Inferior parietal cortex (tissue), 1 donor: Measurements from ENCODE around the gene RPS6KA2.
"Not testable (repeated sequence)": the region's sequence is repeated elsewhere in the genome, so short reads cannot be mapped to it uniquely, and the experiment has no call there.

ENCODE experiments used
- DNase-seq: peaks from one replicate; pipeline ENCODE4 v3.0.0-alpha.2; 2016; ENCODE audit errors: extremely low spot score

RPS6KA2 gene

DNA sequence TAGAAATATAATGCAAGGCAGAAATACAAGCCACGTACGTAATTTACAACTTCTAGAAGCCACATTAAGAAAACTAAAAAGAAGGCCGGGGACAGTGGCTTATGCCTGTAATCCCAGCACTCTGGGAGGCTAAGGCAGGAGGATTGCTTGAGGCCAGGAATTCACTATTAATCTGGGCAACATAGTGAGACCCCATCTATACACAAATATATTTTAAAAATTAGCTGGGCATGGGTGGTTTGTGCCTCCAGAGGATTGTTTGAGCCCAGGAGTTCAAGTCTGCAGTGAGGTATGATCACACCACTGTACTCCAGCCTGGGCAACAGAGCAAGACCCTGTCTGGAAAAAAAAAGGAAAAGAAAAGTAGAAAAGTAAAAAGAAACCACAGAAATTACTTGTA is 256.6 kb downstream of the RPS6KA2 start:
- DNase-seq, result no peak

DNA sequence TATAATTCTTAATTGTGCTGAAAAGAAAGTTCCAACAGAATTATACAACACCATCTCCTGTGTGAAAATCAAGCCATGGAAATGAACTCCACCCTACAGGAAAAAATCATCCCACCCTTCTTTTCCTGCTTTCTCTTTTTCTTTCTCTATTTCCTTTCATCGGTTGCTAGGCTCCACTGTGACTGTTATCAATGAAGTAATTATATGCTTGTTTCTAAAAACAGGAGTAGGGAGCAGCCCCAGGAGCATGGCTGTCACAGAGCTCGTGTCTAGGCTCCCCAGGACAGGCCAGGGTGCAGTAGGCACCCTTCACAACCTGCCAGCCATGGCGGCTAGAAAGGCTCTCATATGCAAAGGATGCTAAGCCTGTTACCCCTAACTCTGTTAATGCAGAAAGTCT is 257.3 kb downstream of the RPS6KA2 start:
- DNase-seq, result no peak

DNA sequence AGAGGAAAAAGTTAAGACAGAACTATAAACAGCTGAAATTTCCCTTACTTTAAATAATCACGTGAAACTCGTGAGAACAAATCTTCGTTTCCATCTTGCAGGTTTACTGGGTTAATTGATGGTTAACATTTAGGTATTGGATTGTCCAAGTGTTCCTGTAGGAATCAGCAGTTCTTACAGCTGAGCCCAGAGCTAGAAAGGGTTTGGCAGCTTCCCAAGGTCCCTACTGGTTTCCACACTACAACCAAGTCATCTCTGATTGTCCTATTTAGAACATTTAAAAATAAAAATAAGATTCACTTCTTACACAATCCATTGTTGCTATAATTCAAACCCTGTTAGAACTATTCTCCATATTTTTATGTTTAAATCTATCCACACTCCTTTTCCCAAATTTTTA is 260.1 kb downstream of the RPS6KA2 start:
- no peak for DNase-seq

DNA sequence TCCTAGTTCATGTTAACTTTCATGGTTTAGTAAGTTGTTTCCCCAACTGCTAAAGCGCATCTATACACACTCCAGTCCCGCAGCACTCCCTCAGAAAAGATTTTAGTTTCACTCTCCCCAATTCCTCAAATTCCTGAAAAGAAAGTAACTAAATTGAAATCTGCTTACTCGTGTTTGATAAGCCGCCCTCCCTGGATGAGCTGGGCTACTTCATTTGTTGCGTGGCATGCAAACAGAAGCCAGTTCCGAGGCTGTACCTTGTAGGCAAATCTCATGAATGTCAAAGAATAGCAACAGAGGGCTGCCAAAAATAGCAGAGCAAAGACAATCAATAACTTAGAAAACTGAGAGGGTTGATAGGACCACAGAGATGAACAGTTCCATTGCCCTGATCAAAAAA is 261.2 kb downstream of the RPS6KA2 start:
- DNase-seq, result no peak

DNA sequence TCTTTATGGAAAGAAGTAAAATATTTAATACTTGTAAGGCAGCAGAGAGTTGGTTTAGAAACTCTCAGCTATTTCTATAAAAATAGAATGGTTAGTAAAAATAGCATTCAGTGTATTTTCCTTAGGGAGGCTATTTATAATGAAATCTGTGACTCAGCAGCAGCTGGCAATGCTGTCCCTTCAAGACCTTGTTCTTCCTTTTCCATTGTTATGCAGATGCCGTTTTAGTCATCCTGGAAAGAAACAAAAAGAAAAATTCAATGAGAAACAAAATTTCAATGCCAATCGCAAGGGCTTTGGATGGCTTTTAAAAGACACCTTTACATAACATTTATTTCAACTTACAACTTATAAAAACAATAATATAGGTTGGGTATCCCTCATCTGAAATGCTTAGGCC is 261.8 kb downstream of the RPS6KA2 start:
- peak; percentile 51 for DNase-seq

DNA sequence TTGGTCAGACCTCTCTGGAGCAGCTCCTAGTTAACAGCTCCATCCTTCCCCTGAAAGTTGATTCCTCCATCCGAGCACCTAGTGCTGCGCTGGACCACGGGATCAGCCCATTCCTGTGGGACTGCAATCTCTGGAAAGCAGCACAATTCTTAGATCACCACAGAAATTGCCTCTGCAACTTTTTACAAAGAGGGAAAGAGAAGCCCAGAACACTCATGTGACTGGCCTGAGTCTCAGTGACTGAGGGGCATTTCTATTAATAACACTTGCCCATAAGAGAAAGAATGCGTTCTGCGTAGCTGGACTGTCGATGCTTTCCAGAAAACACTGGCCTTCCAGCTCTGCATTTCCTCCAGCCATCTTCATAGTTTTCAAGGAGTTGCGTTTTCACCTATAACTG is 262.6 kb downstream of the RPS6KA2 start:
- no peak for DNase-seq

DNA sequence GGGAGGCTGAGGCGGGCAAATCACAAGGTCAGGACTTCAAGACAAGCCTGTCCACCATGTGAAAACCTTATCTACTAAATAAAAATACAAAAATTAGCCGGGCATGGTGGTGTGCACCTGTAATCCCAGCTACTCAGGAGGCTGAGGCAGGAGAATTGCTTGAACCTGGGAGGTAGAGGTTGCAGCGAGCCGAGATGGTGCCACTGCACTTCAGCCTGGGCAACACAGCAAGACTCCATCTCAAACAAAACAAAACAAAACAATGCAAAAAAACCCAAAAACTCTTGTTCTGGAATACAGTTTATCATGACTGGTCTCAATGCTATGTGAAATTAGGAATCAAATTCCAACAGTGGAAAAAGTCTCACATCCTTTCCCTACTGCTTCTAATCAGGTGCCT is 264.6 kb downstream of the RPS6KA2 start:
- DNase-seq, result not testable (repeated sequence)

DNA sequence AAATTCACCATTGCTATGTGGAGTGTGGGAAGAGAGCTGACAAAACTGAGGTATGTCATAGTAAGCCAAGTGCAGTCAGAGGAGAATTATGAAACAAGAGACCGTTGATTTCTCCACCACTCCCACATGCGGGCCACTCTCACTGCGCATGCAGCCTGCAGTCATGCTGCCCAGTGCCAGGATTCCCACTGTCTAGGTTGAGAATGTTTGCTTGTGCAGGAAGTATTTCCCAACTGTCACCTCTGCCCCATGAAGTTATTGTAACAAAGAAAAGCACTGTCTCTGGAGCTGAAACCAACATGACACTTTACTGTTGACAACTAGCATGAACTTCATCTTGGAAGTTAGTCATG is 266.0 kb downstream of the RPS6KA2 start:
- no peak for DNase-seq

DNA sequence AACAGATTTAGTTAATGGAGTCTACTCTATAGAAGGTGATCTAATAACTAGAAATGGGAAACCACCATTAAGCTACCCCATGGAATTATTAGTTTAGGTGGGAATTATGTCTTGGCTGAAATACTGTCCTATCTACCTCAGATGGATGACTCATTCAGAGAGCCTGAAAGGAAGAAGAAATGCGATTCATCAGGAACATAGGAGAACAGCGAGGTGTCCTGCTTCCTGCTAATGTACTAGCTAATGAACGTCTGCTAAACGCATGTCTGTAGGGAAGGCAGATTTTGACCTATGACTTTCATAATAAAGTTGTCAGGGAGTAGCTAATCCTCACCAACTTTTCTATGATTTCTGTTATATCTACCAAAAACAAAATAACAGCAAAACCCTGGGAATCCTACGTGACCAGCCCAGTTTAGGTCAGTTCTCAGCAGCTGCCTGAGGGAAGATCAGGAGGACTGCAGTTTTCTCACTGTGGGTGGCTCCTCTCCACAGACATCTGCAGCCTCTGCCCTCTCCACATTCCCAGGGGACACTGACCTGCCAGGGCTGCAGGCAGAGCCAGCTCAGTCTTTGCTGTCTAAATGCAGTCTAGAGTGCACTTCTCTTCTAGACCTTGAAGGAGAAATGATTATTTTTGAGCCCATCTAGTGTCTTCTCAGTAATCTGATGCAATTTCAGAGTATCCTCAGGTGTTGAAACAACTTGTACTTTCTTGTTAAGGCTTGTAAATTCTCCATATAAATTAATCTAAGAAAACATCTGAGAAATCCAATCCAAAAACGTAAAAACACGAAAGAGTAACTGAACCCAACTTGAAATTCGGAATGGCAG is 266.6 kb downstream of the RPS6KA2 start:
- no peak for DNase-seq
